Omental fat pad (tissue), 4 donors: Measurements from ENCODE around the gene DCK. TPM values are rescaled to one million over a fixed set of nuclear protein-coding genes. Genes with fewer than 3 reads are reported as not detected.

Experiments used
- ATAC-seq: fragments of 150-250 bp; one replicate; pipeline ENCODE4 v1.9.1; 2016; ENCODE audit warnings: mild to moderate bottlenecking, moderate library complexity; ENCODE audit not compliant: low FRiP score
- DNase-seq: peaks from one replicate; pipeline ENCODE4 v3.0.0-alpha.2; 2019; ENCODE audit warnings: low spot score
- CTCF ChIP-seq, 3 donors: fragments of 450-650 bp; IDR thresholded peaks; one replicate each; pipeline ENCODE4 v1.5.1; 2016 to 2017; ENCODE audit warnings: antibody characterized with exemption in 3 of 3, mild to moderate bottlenecking in 3 of 3, moderate library complexity in 2 of 3
- total RNA-seq, 4 donors: library from RNA; depleted of rRNA; stranded (reverse); fragments of >200 nt; gene quantifications; one replicate each; pipeline ENCODE4 v1.1.0, GENCODE V29; 2016

Gene DCK
- total RNA-seq, 4 donors from 2014 or later, result 9.8 to 21.9 (median 14.2) TPM

- ATAC-seq (no peak), DNase-seq (no peak)
- TF ChIP-seq CTCF (IDR thresholded peaks at IDR 0.05), result no peak
These were observed 69.0 kb downstream of the DCK start for GRCh38 chr4:71062436-71062835.

DNA sequence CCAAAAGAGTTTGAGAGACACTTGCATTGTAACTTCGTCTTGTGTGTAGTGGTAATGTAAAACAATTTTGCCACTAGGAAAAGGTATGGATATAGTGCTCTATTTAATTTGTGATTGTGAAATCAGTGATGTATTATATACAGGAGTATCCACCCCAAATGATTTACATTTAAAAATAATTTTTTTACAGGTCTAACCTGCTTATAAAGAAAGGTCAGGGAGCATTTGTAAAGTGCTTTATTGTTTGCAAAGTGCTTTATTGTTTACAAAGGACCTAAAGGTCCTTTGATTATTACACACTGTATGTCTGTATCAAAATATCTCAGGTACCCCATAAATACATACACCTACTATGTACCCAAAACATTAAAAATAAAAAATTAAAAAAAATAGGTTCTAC lies 70.3 kb downstream of the DCK start:
- DNase-seq (no peak), ATAC-seq (no peak)
- no peak for TF ChIP-seq CTCF (IDR thresholded peaks at IDR 0.05)

- no peak for TF ChIP-seq CTCF (IDR thresholded peaks at IDR 0.05)
- no peak for ATAC-seq
- DNase-seq, result no peak
These were observed 71.1 kb downstream of the DCK start for GRCh38 chr4:71064521-71064920.

GRCh38 chr4:71065991-71066510 lies 72.6 kb downstream of the DCK start:
- no peak for DNase-seq
- ATAC-seq, result no peak
- TF ChIP-seq CTCF (IDR thresholded peaks at IDR 0.05), result no peak

GRCh38 chr4:71066737-71067716 lies 73.6 kb downstream of the DCK start:
- no peak for ATAC-seq
- no peak for TF ChIP-seq CTCF (IDR thresholded peaks at IDR 0.05)
- DNase-seq, result no peak

GRCh38 chr4:71069063-71069462 lies 75.6 kb downstream of the DCK start:
- no peak for TF ChIP-seq CTCF (IDR thresholded peaks at IDR 0.05)
- ATAC-seq (no peak), DNase-seq (no peak)

- DNase-seq, result no peak
- no peak for ATAC-seq
- TF ChIP-seq CTCF (IDR thresholded peaks at IDR 0.05), result no peak
These were observed 76.6 kb downstream of the DCK start for GRCh38 chr4:71070015-71070414.
